ENCODE results near the gene FOXN3. TPM values are rescaled to one million over a fixed set of nuclear protein-coding genes. Genes with fewer than 3 reads are reported as not detected.
"Not testable (repeated sequence)": the region's sequence is repeated elsewhere in the genome, so short reads cannot be mapped to it uniquely, and the experiment has no call there.

The FOXN3 gene
- total RNA-seq, 2 experiments from 2014 or later, result 80.1 to 82.4 TPM

DNA sequence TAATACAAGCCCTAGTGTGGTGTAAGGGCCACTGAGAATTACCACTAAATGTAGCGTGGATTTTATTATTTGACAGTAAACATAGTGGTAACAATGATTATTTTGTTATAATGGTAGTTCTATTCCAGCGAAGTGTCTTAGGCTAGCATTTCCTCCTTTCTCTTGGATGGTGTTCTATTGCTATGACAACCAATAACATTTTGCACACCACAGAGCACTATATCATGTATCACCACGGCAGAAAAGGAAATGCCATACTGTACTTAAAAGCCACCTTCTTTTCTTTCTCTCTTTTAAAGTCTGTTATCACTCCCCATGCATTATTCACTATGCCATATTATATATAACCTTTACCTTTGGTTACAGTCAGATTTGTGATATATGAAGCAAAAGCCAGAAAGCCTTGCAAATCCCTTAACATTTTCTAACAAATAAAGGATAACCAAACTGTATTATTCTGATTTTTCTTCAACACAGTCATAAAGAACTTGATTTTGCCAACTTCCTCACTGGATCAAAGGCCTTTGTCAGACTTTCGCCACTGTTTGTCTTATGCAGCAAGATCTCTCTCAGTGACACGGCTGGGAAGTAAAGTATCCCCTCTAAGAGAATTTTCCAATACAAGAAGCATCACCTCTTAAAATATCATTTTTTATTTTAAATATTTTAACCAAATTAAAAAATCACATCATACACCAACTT is 195.8 kb downstream of the FOXN3 start:
- no peak for DNase-seq
- Mint-ChIP-seq H3K27ac (peak overlapping the region; percentile 27), H3K4me1 (peaks cover 31% of the 10 kb centered on the region), H3K27me3 (no peaks in the 10 kb centered on the region), H3K4me3 (no peak overlapping the region), H3K9me3 (no peaks in the 10 kb centered on the region), H3K36me3 (peaks cover 36% of the 10 kb centered on the region)

DNA sequence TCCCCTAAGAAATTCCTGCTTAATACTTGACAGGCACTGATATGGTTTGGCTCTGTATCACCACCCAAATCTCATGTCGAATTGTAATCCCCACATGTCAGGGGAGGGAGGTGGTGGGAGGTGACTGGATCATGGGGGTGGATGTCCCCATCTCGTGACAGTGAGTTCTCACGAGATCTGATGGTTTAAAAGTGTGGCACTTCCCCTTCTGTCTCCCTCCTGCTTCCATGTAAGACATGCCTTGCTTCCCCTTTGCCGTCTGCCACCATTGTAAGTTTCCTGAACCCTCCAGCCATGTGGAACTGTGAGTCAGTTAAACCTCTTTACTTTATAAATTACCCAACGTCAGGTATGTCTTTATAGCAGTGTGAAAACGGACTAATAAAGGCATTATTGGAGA is 198.0 kb downstream of the FOXN3 start:
- peaks cover 29% of the 10 kb centered on the region for H3K36me3 Mint-ChIP-seq
- H3K4me3 Mint-ChIP-seq, result no peak overlapping the region
- no peaks in the 10 kb centered on the region for H3K27me3 Mint-ChIP-seq
- no peak overlapping the region for H3K27ac Mint-ChIP-seq
- H3K9me3 Mint-ChIP-seq, result no peaks in the 10 kb centered on the region
- peaks cover 24% of the 10 kb centered on the region for H3K4me1 Mint-ChIP-seq
- no peak for DNase-seq

DNA sequence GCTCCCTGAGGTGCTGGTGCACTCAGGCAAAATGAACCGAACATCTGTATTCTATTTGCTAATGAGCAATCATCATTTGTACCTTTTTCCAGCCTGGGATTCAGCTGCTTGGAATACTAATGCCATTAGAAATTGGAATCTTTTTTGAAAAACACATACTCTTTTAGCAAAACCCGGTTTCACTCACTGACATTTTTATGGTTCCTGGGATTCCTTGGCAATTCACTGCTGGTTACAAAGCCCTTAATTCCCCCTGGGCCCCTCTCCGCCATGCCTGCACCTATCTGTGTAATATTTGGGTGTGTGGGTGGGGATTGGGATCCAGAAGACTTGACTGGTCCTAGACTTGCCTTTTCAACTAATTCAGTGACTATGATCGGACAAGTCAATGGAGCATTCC is 199.1 kb downstream of the FOXN3 start:
- no peak overlapping the region for H3K4me3 Mint-ChIP-seq
- no peaks in the 10 kb centered on the region for H3K9me3 Mint-ChIP-seq
- peaks cover 25% of the 10 kb centered on the region for H3K36me3 Mint-ChIP-seq
- H3K27me3 Mint-ChIP-seq, result no peaks in the 10 kb centered on the region
- H3K27ac Mint-ChIP-seq, result no peak overlapping the region
- no peak for DNase-seq
- peaks cover 27% of the 10 kb centered on the region for H3K4me1 Mint-ChIP-seq

DNA sequence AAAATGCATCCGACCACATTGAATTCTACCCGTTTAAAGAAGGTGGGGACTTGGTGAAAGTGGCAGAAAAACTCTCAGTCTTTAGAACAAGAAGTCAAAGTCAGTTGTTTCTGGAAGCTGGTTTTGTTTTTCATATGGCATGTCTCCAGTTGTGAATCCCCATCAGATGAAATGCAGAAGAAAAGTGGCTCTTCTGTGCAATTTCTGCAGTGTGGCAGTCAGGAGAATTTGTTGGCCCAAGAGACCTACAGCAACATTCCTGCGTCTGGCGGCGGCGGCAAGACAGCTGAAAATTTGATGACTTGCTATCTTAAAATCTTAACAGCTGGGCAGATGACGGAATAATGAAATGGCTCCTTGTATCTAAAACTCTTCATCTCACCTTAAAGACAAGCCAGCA is 201.5 kb downstream of the FOXN3 start:
- H3K4me1 Mint-ChIP-seq, result peaks cover 15% of the 10 kb centered on the region

DNA sequence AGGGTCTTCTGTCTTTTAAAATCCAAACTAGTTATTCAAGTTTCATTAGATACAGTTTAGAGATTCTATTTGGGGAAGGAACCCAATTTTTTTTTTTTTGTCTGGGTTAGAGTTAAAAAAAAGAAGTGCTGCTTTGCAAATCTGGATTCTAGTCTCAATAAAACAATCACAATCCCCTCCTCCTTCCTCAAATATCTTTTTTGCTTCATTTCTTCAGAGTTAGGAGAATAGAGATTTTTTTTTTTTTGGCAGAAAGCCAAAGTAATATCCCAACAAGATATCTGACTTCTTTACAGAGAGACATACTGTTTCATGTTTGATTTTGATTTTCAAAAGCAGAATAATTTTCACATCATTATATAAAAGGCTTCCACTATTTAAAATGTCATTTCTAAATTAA is 201.9 kb downstream of the FOXN3 start:
- no peaks in the 10 kb centered on the region for H3K9me3 Mint-ChIP-seq

More for the DNA sequence above, 201.5 kb downstream of the FOXN3 start:
- no peak overlapping the region for H3K4me3 Mint-ChIP-seq
- no peaks in the 10 kb centered on the region for H3K9me3 Mint-ChIP-seq
- peaks cover 23% of the 10 kb centered on the region for H3K36me3 Mint-ChIP-seq
- no peak overlapping the region for H3K27ac Mint-ChIP-seq
- H3K27me3 Mint-ChIP-seq, result no peaks in the 10 kb centered on the region
- DNase-seq, result no peak

DNA sequence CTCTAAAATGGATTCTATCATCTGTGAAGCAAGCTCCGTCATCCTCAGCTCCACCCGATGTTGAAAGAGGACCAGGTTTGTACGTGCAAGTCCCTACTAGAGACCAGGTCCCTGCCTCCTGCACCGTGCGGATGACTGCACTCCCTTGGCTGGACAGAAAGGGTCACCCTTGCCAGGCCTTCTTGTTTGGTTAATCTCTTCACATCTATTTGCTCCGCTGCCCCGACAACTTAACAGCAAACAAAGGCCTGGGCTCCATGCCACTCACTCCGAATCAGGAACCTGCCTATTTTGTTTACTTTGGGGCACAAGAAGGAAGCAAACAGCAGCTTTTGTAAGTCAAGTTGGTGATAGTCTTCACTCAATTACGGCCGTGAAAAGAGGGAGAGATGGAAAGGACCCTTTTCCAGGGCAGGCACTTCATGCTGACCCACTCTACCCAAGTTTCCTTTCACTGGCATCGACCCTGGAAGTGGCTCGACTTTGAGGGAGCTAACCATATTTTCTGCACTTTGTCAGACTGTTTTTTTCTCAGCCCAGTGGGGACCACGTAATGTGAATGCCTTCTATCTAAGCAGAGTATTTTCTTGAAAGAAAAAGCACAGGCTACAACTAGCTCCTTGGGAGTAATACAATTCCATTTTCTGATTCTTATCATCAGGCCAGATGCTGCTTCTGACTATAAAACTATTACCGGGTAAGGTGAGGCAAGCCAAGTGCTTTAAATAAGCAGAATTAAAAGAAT is 202.6 kb downstream of the FOXN3 start:
- peaks cover 24% of the 10 kb centered on the region for H3K36me3 Mint-ChIP-seq

More for the DNA sequence above, 201.9 kb downstream of the FOXN3 start:
- no peaks in the 10 kb centered on the region for H3K27me3 Mint-ChIP-seq
- H3K4me3 Mint-ChIP-seq, result no peak overlapping the region
- no peak for DNase-seq
- H3K27ac Mint-ChIP-seq, result no peak overlapping the region
- H3K36me3 Mint-ChIP-seq, result peaks cover 21% of the 10 kb centered on the region
- peaks cover 14% of the 10 kb centered on the region for H3K4me1 Mint-ChIP-seq

DNA sequence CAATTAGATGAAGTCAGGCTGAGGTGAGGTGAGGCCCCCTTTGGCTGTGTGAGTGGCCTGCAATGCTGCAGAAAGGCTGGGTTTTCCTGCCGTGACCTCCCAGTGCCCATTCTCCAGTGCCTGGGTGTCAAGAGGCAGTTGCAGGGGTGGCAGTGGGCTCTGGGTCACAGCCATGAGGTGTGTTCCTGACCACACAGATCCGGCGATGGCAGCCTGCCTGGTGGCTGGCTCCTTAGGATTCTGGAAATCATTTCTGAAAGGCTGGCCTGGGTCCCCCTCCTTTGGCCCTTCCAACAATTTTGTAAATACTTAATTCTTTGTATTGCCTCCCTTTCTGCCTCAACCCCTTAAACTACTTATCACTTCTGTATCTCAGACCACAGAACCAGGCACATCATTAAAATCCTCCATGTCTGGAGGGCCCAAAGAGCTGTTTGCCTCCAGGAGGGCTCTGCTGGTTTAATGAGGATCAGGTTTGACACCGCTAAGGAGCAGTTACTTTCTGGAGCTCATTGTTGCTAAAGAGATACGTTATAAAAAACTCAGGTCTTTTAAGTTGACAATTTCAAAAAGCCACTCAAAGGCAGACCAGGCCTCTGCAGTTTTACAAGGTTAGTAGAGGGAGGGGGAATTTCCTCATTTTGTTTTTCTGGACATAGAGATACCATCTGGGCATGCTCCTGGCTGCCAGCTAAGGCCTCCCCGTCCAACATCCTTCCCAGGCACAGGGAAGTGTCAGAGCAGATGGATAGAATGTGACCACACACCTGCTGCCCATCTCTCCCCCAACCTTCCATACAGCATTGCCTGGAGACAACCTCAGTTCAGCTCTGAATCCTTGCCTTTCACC is 204.4 kb downstream of the FOXN3 start:
- H3K27me3 Mint-ChIP-seq, result no peaks in the 10 kb centered on the region
- no peak overlapping the region for H3K4me3 Mint-ChIP-seq
- H3K27ac Mint-ChIP-seq, result no peak overlapping the region

More for the DNA sequence above, 202.6 kb downstream of the FOXN3 start:
- no peaks in the 10 kb centered on the region for H3K27me3 Mint-ChIP-seq
- no peaks in the 10 kb centered on the region for H3K9me3 Mint-ChIP-seq
- DNase-seq, result no peak
- no peak overlapping the region for H3K4me3 Mint-ChIP-seq
- peaks cover 15% of the 10 kb centered on the region for H3K4me1 Mint-ChIP-seq
- H3K27ac Mint-ChIP-seq, result no peak overlapping the region

DNA sequence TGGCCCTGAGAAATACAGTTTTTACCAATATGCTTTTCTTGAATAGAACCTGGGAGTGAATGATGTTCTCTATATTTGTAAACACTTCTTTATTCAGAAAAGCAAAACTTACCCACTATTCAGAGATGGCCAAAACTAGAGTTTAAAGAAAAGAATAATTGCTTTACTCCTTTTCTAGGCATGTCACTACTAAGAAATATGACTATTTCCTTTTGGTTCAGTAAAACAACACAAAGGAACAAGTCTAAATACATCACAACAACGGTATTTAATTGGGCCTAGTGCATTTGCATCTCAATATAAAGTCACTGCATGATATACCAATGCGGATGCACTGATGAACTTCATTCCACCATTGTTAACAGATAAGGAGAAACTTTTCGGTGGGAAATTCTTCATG is 207.5 kb downstream of the FOXN3 start:
- H3K4me1 Mint-ChIP-seq, result peaks cover 32% of the 10 kb centered on the region

More for the DNA sequence above, 204.4 kb downstream of the FOXN3 start:
- H3K36me3 Mint-ChIP-seq, result peaks cover 19% of the 10 kb centered on the region
- DNase-seq, result no peak
- H3K4me1 Mint-ChIP-seq, result peaks cover 25% of the 10 kb centered on the region
- no peaks in the 10 kb centered on the region for H3K9me3 Mint-ChIP-seq

DNA sequence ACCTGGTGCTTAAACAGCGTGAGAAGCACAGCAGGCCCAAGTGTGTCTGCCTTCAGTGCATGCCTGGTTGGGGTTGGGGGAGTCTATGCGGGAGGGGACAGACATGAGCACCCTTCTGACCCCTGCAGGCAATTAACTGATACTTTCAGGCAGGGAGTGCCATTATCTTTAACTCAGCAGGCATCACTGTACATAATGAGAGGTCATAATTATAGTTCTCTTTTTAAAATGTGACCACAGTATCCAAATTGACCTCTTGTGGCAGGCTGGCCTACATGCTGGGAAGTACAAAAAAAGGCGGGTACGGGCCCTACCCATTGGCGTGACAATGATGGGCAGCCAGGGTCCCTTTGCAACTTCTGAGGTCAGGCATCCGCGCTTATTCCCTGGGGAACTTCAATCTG is 209.1 kb downstream of the FOXN3 start:
- Mint-ChIP-seq H3K9me3 (peaks cover 3% of the 10 kb centered on the region), H3K4me1 (peaks cover 40% of the 10 kb centered on the region), H3K27ac (no peak overlapping the region), H3K36me3 (peaks cover 48% of the 10 kb centered on the region), H3K27me3 (no peaks in the 10 kb centered on the region), H3K4me3 (no peak overlapping the region)
- DNase-seq, result no peak

More for the DNA sequence above, 207.5 kb downstream of the FOXN3 start:
- DNase-seq, result no peak
- Mint-ChIP-seq H3K4me3 (no peak overlapping the region), H3K36me3 (peaks cover 38% of the 10 kb centered on the region), H3K9me3 (peaks cover 3% of the 10 kb centered on the region), H3K27me3 (no peaks in the 10 kb centered on the region), H3K27ac (no peak overlapping the region)

DNA sequence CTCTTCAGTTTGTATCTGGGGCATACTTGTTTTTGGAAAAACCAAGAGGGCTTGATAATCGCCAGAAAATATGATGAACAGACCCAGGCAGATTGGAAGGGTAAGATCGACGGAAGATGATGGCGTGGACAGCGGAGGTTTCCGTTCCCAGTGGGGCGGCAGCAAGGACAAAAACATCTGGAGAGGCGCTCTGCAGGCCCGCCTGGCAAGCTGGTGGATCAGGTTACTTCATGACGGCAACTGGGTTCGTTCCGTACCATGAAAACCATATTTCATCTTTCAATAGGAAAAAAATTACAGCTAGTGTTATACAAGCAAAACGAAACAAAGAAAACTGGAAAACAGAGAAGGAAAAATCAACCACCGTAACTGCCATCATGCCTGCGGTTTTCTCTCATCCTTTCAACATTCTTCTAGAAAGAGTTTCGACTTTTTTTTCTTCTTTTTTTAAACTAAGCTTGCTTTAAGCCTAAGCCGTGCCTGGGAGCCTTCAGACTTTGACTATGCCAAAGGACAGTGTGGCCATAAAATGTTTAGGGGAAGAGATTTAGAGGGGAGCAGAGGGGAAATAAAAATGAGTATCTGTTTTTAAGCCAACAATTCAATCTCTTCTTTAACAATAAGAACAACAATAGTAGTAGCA is 210.5 kb downstream of the FOXN3 start:
- H3K9me3 Mint-ChIP-seq, result peaks cover 3% of the 10 kb centered on the region
- H3K27me3 Mint-ChIP-seq, result no peaks in the 10 kb centered on the region
- H3K4me1 Mint-ChIP-seq, result peaks cover 49% of the 10 kb centered on the region
- no peak for DNase-seq
- H3K36me3 Mint-ChIP-seq, result peaks cover 53% of the 10 kb centered on the region
- no peak overlapping the region for H3K27ac Mint-ChIP-seq
- H3K4me3 Mint-ChIP-seq, result no peak overlapping the region

DNA sequence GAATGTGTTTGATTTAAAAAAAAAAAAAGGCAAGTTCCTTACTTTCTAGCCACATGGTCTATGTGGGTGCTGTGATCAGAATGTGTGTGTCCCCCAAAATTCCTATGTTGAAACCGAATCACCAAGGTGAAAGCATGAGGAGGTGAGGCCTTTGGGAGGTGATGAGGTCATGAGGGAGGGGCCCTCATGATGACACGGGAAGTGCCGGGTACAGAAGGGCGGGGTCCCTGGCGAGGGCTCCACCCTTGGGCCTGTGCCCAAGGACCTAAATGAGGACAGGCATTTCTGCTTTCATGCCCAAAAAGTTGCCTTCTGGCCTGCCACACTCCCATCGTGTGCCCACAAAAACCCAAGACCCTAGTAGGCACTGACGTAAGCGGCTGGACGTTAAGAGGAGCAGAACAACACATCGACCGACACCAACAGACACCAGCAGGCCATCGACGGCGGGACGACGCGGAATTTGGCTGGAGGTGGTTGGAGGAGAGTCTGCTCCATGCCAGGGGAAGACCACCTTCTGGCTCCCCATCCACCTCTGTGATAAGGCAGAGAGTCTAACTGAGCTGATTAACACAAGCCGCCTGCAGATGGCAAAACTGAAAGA is 211.8 kb downstream of the FOXN3 start:
- peaks cover 50% of the 10 kb centered on the region for H3K4me1 Mint-ChIP-seq

DNA sequence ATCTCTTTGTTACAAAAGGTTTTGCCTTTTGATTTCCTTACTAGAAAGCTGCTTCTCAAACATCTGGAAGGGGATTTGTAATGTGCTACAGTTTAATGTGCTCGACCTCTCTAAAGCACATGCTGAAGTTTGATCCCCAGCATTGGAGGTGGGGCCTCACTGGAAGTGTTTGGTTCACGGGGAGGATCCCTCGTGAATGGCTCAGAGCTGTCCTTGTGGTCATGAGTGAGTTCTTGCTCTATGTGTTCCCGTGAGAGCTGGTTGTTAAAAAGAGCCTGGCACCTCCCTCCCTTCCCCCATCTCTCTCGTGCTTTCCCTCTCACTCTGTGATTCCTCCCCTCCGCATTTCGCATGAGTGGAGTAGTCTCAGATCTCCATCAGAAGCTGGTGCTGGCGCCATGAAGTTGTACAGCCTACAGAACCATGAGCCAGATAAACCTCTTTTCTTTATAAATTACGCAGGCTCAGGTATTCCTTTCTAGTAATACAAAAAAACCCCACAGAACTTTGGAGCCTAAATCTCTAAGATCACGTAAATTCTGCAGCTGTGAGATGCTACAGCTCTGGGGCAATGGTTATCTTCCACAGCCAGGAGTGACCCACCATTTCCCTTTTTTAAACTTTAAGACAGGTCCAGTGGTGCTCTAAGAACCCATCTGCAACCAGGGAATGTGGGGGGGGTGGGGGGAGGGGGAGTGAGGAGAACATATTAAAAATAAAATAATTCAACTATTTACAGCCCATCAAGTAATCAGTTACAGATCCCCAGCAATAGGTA is 214.4 kb downstream of the FOXN3 start:
- no peak overlapping the region for H3K4me3 Mint-ChIP-seq
- peaks cover 3% of the 10 kb centered on the region for H3K9me3 Mint-ChIP-seq
- H3K4me1 Mint-ChIP-seq, result peaks cover 53% of the 10 kb centered on the region
- no peak overlapping the region for H3K27ac Mint-ChIP-seq
- H3K36me3 Mint-ChIP-seq, result peaks cover 75% of the 10 kb centered on the region
- DNase-seq, result no peak
- no peaks in the 10 kb centered on the region for H3K27me3 Mint-ChIP-seq

More for the DNA sequence above, 211.8 kb downstream of the FOXN3 start:
- Mint-ChIP-seq H3K36me3 (peaks cover 63% of the 10 kb centered on the region), H3K4me3 (no peak overlapping the region), H3K9me3 (peaks cover 3% of the 10 kb centered on the region), H3K27ac (no peak overlapping the region), H3K27me3 (no peaks in the 10 kb centered on the region)
- no peak for DNase-seq

DNA sequence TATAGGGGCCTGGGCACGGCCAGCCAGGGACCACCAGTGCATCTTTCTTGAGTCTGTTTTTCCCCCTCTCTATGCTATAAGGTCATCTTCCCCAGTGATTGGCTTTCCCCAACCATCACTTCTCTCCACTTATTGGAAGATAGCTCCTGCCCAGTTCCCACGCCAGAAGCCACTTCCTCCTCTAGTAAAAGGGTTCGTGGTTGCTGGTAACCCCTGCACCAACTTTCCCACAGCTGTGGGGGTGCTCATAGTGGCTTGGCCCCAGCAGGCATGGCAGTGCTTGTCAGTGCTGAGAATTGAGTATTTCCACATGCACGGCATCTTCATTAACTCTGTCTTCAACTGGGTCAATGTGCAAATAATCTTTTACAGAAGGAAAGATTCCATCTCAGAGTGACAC is 215.4 kb downstream of the FOXN3 start:
- H3K36me3 Mint-ChIP-seq, result peaks cover 82% of the 10 kb centered on the region
- no peak for DNase-seq
- no peak overlapping the region for H3K4me3 Mint-ChIP-seq
- H3K4me1 Mint-ChIP-seq, result peaks cover 57% of the 10 kb centered on the region
- no peaks in the 10 kb centered on the region for H3K27me3 Mint-ChIP-seq
- H3K9me3 Mint-ChIP-seq, result peaks cover 4% of the 10 kb centered on the region
- no peak overlapping the region for H3K27ac Mint-ChIP-seq

DNA sequence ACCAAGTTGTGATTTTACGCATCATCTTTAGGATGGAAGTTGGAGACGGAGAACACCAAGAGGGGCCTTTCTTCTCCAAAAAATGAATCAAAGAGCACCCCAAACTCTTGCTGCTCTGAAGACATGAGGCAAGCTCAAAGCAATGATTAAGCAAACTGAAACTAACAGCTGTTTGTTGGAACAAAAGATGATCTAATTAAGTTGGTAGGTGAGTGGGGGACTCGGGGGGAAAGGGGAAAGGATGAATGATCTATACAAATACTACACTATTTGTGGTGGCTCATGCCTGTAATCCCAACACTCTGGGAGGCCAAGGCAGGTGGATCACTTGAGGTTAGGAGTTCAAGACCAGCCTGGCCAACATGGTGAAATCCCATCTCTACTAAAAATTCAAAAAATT is 217.7 kb downstream of the FOXN3 start:
- H3K27ac Mint-ChIP-seq, H3K4me3 Mint-ChIP-seq, H3K27me3 Mint-ChIP-seq, H3K9me3 Mint-ChIP-seq, DNase-seq: not testable (repeated sequence)
- peaks cover 77% of the 10 kb centered on the region for H3K36me3 Mint-ChIP-seq
- H3K4me1 Mint-ChIP-seq, result peaks cover 57% of the 10 kb centered on the region
